C4-2B (cell line): Measurements from ENCODE around the gene NFIB.

Experiments used
- CTCF ChIP-seq: fragments of 450-650 bp; conservative IDR thresholded peaks from 2 replicates; pipeline ENCODE4 v1.5.1; 2017; ENCODE audit warnings: mild to moderate bottlenecking
- ZFX ChIP-seq: fragments of 450-650 bp; IDR thresholded peaks from 2 replicates; pipeline ENCODE4 v1.6.1; 2017

GRCh38 chr9:14213504-14213903, 100.4 kb downstream of the NFIB start:
- no peak for TF ChIP-seq CTCF
- TF ChIP-seq ZFX, result no peak
